DOHH2 (cell line): ENCODE measurements around the gene MALAT1.

Source experiments
- H3F3A ChIP-seq: fragments of 200-600 bp; sonication (generic), shearing (Covaris generic); 2 replicates; pipeline ENCODE4 v1.6.0; 2016; ENCODE audit warnings: antibody characterized with exemption, mild to moderate bottlenecking; ENCODE audit not compliant: control insufficient read depth, insufficient read depth
- H3K27ac ChIP-seq: fragments of 200-600 bp; sonication (generic); 2 replicates; pipeline ENCODE4 v1.5.1; 2014; ENCODE audit warnings: low read depth, mild to moderate bottlenecking, low read length, moderate library complexity
- H3K27me3 ChIP-seq: fragments of 200-600 bp; sonication (generic); 2 replicates; pipeline ENCODE4 v1.6.1; 2014; ENCODE audit warnings: mild to moderate bottlenecking, low read length, mixed read lengths; ENCODE audit not compliant: control insufficient read depth
- H3K36me3 ChIP-seq: fragments of 200-600 bp; sonication (generic); 2 replicates; pipeline ENCODE4 v1.6.1; 2014; ENCODE audit warnings: mild to moderate bottlenecking, low read length, moderate library complexity, mixed read lengths; ENCODE audit not compliant: control insufficient read depth
- H3K4me1 ChIP-seq: fragments of 200-600 bp; sonication (generic); 2 replicates; pipeline ENCODE4 v1.6.1; 2014; ENCODE audit warnings: mild to moderate bottlenecking, low read length, mixed read lengths; ENCODE audit not compliant: control insufficient read depth
- H3K4me2 ChIP-seq: fragments of 200-600 bp; sonication (generic); 2 replicates; pipeline ENCODE4 v1.6.0; 2014; ENCODE audit warnings: mild to moderate bottlenecking, low read length, moderate library complexity
- H3K4me3 ChIP-seq: fragments of 200-600 bp; sonication (generic); 2 replicates; pipeline ENCODE4 v1.5.1; 2014; ENCODE audit warnings: mild to moderate bottlenecking, low read length, mixed read lengths
- H3K79me2 ChIP-seq: fragments of 200-600 bp; sonication (generic); 2 replicates; pipeline ENCODE4 v1.6.1; 2014; ENCODE audit warnings: mild to moderate bottlenecking, low read length, mixed read lengths; ENCODE audit not compliant: control insufficient read depth
- H3K9me2 ChIP-seq: fragments of 200-600 bp; sonication (generic); replicated peaks from 2 replicates; pipeline ENCODE4 v1.6.1; 2014; ENCODE audit warnings: mild to moderate bottlenecking, low read length, mixed read lengths; ENCODE audit not compliant: control insufficient read depth
- H3K9me3 ChIP-seq: fragments of 200-600 bp; sonication (generic); 2 replicates; pipeline ENCODE4 v1.6.1; 2014; ENCODE audit warnings: antibody characterized with exemption, low read length, mixed read lengths; ENCODE audit not compliant: control insufficient read depth, insufficient read depth
- H4K20me1 ChIP-seq: fragments of 200-600 bp; sonication (generic); 2 replicates; pipeline ENCODE4 v1.6.0; 2014; ENCODE audit warnings: low read depth, mild to moderate bottlenecking, antibody characterized with exemption, low read length, moderate library complexity; ENCODE audit not compliant: control insufficient read depth, insufficient read depth
- CTCF ChIP-seq: fragments of 200-600 bp; sonication (generic); IDR thresholded peaks from one replicate; pipeline ENCODE4 v1.5.1; 2014; ENCODE audit warnings: antibody characterized with exemption, mild to moderate bottlenecking, low read depth, low read length; ENCODE audit not compliant: poor library complexity, severe bottlenecking
- EZH2phosphoT487 ChIP-seq: fragments of 200-600 bp; sonication (generic); IDR thresholded peaks from 2 replicates; pipeline ENCODE4 v1.6.1; 2017; ENCODE audit warnings: borderline replicate concordance, mild to moderate bottlenecking, antibody characterized with exemption, low read length, moderate library complexity, mixed read lengths

Gene MALAT1

DNA sequence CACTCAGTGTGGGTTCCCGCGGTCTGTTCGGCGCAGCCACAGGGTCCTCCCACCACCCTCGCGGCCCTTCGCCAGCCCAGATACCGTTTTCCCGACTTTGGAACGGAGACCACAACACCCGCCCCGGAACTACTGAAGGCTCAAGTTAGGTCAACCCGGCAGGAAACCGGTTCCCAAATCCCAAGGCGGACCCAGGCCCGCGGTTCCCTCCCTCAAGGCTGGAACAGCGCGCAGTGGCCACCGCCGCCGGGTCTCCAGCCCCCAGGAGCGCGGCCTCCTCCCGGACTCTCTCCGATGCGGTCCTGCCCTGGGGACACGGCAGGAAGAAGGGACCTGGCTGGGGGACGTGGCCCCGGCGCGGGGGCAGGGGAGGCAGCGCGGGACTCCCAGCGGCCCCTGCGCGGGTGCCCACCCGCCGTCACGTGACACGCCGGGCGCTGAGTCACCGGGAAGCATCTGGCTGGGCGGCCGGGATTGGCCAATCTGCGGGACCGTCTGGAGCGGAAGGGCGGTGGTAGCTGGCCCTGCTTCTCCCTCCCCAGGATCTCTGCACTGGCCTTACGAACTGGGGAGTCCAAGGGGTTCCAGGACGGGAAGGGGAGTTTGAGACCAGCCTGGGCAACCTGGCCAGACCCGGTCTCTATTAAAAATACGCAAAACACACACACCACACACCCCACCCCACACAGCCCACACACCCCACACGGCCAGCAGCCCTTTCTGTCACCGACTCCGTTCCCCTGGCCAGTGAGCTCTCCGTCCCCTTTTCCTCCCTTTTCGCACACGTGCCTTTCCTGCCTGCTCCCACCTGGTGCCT, 21.5 kb upstream of the MALAT1 start:
- Histone ChIP-seq H3K9me3 (no peaks in the 10 kb centered on the region), H3K4me2 (peak overlapping the region; percentile 92), H3K9me2 (no peaks in the 10 kb centered on the region), H3F3A (peaks cover 14% of the 10 kb centered on the region), H4K20me1 (no peaks in the 10 kb centered on the region), H3K4me1 (peaks cover 59% of the 10 kb centered on the region), H3K79me2 (peaks cover 23% of the 10 kb centered on the region), H3K27ac (peak overlapping the region; percentile 87), H3K27me3 (no peaks in the 10 kb centered on the region), H3K4me3 (peak overlapping the region; percentile 96), H3K36me3 (peaks cover 11% of the 10 kb centered on the region)
- no peak for TF ChIP-seq CTCF
- no peak for TF ChIP-seq EZH2phosphoT487

GRCh38 chr11:65478388-65479183, 20.3 kb upstream of the MALAT1 start:
- H3K4me3 ChIP-seq, result no peak overlapping the region
- H3K4me1 ChIP-seq, result peaks cover 47% of the 10 kb centered on the region
- peaks cover 11% of the 10 kb centered on the region for H3K36me3 ChIP-seq
- H3K9me3 ChIP-seq, result no peaks in the 10 kb centered on the region
- no peaks in the 10 kb centered on the region for H3K9me2 ChIP-seq
- no peaks in the 10 kb centered on the region for H3K27me3 ChIP-seq
- TF ChIP-seq EZH2phosphoT487, result no peak
- TF ChIP-seq CTCF, result no peak
- no peak overlapping the region for H3K4me2 ChIP-seq
- H3K79me2 ChIP-seq, result peaks cover 23% of the 10 kb centered on the region
- peaks cover 10% of the 10 kb centered on the region for H3F3A ChIP-seq
- H4K20me1 ChIP-seq, result no peaks in the 10 kb centered on the region
- no peak overlapping the region for H3K27ac ChIP-seq

GRCh38 chr11:65479184-65480145, 19.4 kb upstream of the MALAT1 start:
- peaks cover 11% of the 10 kb centered on the region for H3K36me3 ChIP-seq
- no peaks in the 10 kb centered on the region for H3K9me2 ChIP-seq
- H3K27me3 ChIP-seq, result no peaks in the 10 kb centered on the region
- H4K20me1 ChIP-seq, result no peaks in the 10 kb centered on the region
- H3K4me2 ChIP-seq, result no peak overlapping the region
- H3K4me1 ChIP-seq, result peaks cover 43% of the 10 kb centered on the region
- H3K27ac ChIP-seq, result no peak overlapping the region
- TF ChIP-seq EZH2phosphoT487 (no peak), CTCF (no peak)
- H3F3A ChIP-seq, result peaks cover 7% of the 10 kb centered on the region
- H3K4me3 ChIP-seq, result no peak overlapping the region
- peaks cover 23% of the 10 kb centered on the region for H3K79me2 ChIP-seq
- H3K9me3 ChIP-seq, result no peaks in the 10 kb centered on the region
